ENCODE results near the gene EXO1. TPM values are rescaled to one million over a fixed set of nuclear protein-coding genes. Genes with fewer than 3 reads are reported as not detected.
"Not testable (repeated sequence)": the region's sequence is repeated elsewhere in the genome, so short reads cannot be mapped to it uniquely, and the experiment has no call there.

Gene EXO1
- total RNA-seq, 1 experiment from 2014 or later, result 18.5 TPM

DNA sequence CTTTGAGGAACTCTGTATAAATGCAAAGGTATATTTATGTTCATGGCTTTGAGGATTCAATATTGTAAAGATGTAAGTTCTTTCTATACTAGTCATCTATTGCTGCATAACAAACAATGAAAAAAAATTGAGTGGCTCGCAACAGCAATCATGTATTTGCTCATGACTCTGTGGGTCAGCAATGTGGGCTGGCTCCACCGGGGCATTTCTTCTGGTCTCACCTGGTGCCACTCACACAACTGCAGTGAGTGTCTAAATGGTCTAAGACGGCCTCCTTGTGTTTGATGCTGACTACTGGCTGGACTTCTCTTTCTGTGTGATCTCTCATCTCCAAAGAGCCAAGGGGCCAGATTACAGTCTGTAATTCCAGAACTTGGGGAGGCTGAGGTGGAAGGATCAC is 45.1 kb upstream of the EXO1 start:
- no TSS peak for BruUV-seq (replicated peaks)
- H3K4me3 Mint-ChIP-seq (ENCODE audit: unreplicated experiment), result no peak overlapping the region
- no peaks in the 10 kb centered on the region for H3K36me3 Mint-ChIP-seq (ENCODE audit: insufficient read depth, unreplicated experiment)
- CTCF ChIA-PET, result no interaction called here
- no peak overlapping the region for H3K4me3 ChIP-seq (ENCODE audit: low read depth, low read length)
- intact Hi-C loops (cut with micrococcal nuclease; ENCODE audit: unreplicated experiment), result no loop called here
- H3K4me1 ChIP-seq, result no peaks in the 10 kb centered on the region
- H3K9me3 ChIP-seq, result no peaks in the 10 kb centered on the region; the same call in 1 of the 2 replicates
- TF ChIP-seq, protein P1, sequence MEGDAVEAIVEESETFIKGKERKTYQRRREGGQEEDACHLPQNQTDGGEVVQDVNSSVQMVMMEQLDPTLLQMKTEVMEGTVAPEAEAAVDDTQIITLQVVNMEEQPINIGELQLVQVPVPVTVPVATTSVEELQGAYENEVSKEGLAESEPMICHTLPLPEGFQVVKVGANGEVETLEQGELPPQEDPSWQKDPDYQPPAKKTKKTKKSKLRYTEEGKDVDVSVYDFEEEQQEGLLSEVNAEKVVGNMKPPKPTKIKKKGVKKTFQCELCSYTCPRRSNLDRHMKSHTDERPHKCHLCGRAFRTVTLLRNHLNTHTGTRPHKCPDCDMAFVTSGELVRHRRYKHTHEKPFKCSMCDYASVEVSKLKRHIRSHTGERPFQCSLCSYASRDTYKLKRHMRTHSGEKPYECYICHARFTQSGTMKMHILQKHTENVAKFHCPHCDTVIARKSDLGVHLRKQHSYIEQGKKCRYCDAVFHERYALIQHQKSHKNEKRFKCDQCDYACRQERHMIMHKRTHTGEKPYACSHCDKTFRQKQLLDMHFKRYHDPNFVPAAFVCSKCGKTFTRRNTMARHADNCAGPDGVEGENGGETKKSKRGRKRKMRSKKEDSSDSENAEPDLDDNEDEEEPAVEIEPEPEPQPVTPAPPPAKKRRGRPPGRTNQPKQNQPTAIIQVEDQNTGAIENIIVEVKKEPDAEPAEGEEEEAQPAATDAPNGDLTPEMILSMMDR (IDR thresholded peaks at IDR 0.05; ENCODE audit: insufficient read depth in 1 of 2, low read depth in 1 of 2, low read length in 1 of 2, severe bottlenecking in 1 of 2, unreplicated experiment in 1 of 2), result no peak
- H3K27me3 Mint-ChIP-seq (ENCODE audit: insufficient read depth, unreplicated experiment), result peaks cover 3% of the 10 kb centered on the region
- POLR2A ChIA-PET, result no interaction called here
- H3K27me3 ChIP-seq (replicated peaks; ENCODE audit: control insufficient read depth, insufficient read depth, low read length), result no peaks in the 10 kb centered on the region
- H3K4me1 Mint-ChIP-seq (ENCODE audit: low read depth, unreplicated experiment), result no peaks in the 10 kb centered on the region
- H3K27ac Mint-ChIP-seq (ENCODE audit: unreplicated experiment), result no peak overlapping the region
- H3K9me3 Mint-ChIP-seq (ENCODE audit: unreplicated experiment), result no peaks in the 10 kb centered on the region
- DNase-seq, result peak in 1 of 2 experiments; percentile 1
- no peaks in the 10 kb centered on the region for H3K36me3 ChIP-seq (ENCODE audit: control insufficient read depth, insufficient read depth, low read length)

DNA sequence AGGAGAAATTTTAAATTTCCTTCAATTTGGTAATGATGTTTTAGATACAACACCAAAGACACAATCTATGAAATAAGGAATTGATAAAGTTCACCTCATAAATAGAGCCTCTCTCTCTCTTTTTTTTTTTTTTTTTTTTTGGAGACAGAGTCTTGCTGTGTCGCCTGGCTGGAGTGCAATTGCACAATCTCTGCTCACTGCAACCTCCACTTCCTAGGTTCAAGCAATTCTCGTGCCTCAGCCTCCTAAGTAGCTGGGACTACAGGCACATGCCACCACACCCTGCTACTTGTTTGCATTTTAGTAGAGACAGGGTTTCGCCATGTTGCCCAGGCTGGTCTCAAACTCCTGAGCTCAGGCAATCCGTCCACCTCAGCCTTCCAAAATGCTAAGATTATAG is 43.3 kb upstream of the EXO1 start:
- H3K9me3 Mint-ChIP-seq (ENCODE audit: unreplicated experiment); H3K27me3 ChIP-seq (replicated peaks; ENCODE audit: control insufficient read depth, insufficient read depth, low read length); DNase-seq; POLR2A ChIA-PET; H3K4me3 Mint-ChIP-seq (ENCODE audit: unreplicated experiment); H3K4me1 Mint-ChIP-seq (ENCODE audit: low read depth, unreplicated experiment); H3K4me3 ChIP-seq (ENCODE audit: low read depth, low read length); H3K27ac Mint-ChIP-seq (ENCODE audit: unreplicated experiment); H3K4me1 ChIP-seq; intact Hi-C loops (cut with micrococcal nuclease; ENCODE audit: unreplicated experiment); H3K36me3 ChIP-seq (ENCODE audit: control insufficient read depth, insufficient read depth, low read length); CTCF ChIA-PET; H3K36me3 Mint-ChIP-seq (ENCODE audit: insufficient read depth, unreplicated experiment); H3K27me3 Mint-ChIP-seq (ENCODE audit: insufficient read depth, unreplicated experiment); H3K9me3 ChIP-seq; BruUV-seq (replicated peaks): not testable (repeated sequence)

DNA sequence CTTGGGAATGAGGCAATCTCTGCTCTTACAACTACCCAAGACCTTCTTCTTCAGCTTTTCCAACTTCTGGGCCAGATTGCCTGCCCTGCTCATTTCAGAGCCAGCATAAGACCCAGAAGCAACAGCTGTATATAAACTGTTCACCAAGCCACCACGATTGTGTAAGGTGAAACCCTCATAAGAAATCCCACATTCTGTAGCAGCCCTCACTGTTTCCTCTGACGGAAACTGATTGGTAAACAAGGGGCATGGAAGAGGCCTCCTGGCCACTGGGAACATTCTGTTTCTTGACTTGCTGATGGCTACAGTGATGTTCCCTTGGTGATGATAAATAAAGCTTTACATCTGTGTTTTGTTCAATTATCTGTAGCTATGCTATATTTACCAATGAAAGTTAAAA is 39.7 kb upstream of the EXO1 start:
- H3K27me3 ChIP-seq (replicated peaks; ENCODE audit: control insufficient read depth, insufficient read depth, low read length), result no peaks in the 10 kb centered on the region
- H3K36me3 Mint-ChIP-seq (ENCODE audit: insufficient read depth, unreplicated experiment), result no peaks in the 10 kb centered on the region
- H3K9me3 Mint-ChIP-seq (ENCODE audit: unreplicated experiment), result no peaks in the 10 kb centered on the region
- H3K27ac Mint-ChIP-seq (ENCODE audit: unreplicated experiment), result no peak overlapping the region
- DNase-seq, result no peak
- ChIA-PET POLR2A (no interaction called here), CTCF (no interaction called here)
- BruUV-seq (replicated peaks), result no TSS peak
- intact Hi-C loops (cut with micrococcal nuclease; ENCODE audit: unreplicated experiment), result no loop called here
- H3K27me3 Mint-ChIP-seq (ENCODE audit: insufficient read depth, unreplicated experiment), result peaks cover 3% of the 10 kb centered on the region
- H3K4me3 ChIP-seq (ENCODE audit: low read depth, low read length), result no peak overlapping the region
- H3K4me3 Mint-ChIP-seq (ENCODE audit: unreplicated experiment), result no peak overlapping the region
- no peaks in the 10 kb centered on the region for H3K36me3 ChIP-seq (ENCODE audit: control insufficient read depth, insufficient read depth, low read length)
- no peaks in the 10 kb centered on the region for H3K4me1 Mint-ChIP-seq (ENCODE audit: low read depth, unreplicated experiment)
- no peaks in the 10 kb centered on the region for H3K4me1 ChIP-seq
- H3K9me3 ChIP-seq, result no peaks in the 10 kb centered on the region
- TF ChIP-seq, protein P1 (IDR thresholded peaks at IDR 0.05; ENCODE audit: insufficient read depth in 1 of 2, low read depth in 1 of 2, low read length in 1 of 2, severe bottlenecking in 1 of 2, unreplicated experiment in 1 of 2), result no peak

DNA sequence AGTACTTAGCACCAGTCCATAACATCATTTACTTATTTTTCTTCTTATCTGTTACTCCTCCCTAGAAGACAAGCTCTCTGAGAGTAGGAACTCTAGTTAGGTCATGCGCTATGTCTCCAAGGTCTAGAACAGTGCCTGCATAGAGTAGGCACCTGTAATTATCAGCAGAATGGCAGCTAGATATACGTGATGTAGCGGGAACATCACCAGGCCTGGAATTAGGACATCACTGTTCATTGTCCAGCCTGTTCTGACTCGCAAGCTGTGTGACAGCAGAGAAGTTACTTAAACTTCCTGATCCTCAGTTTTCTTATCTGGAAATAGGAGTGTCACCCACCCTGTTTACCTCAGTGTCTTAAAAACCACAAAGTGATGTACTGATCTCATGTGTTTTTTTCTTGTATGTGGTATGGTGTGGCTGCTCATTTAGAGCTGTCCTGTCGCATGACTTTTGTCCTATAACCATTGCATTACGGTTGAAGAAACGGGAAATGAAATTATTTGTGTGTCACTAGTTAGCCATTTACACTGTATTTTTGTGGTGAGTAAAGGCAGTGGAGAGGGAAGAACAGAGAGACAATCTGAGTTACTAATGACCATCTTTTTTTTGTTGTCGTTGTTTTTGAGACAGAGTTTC is 37.1 kb upstream of the EXO1 start:
- H3K27ac Mint-ChIP-seq (ENCODE audit: unreplicated experiment), result no peak overlapping the region
- H3K9me3 Mint-ChIP-seq (ENCODE audit: unreplicated experiment), result no peaks in the 10 kb centered on the region
- no peaks in the 10 kb centered on the region for H3K4me1 Mint-ChIP-seq (ENCODE audit: low read depth, unreplicated experiment)
- Histone ChIP-seq H3K27me3 (replicated peaks; ENCODE audit: control insufficient read depth, insufficient read depth, low read length) (no peaks in the 10 kb centered on the region), H3K9me3 (no peaks in the 10 kb centered on the region), H3K36me3 (ENCODE audit: control insufficient read depth, insufficient read depth, low read length) (no peaks in the 10 kb centered on the region), H3K4me1 (no peaks in the 10 kb centered on the region), H3K4me3 (ENCODE audit: low read depth, low read length) (no peak overlapping the region)
- H3K27me3 Mint-ChIP-seq (ENCODE audit: insufficient read depth, unreplicated experiment), result peaks cover 3% of the 10 kb centered on the region
- H3K36me3 Mint-ChIP-seq (ENCODE audit: insufficient read depth, unreplicated experiment), result no peaks in the 10 kb centered on the region
- intact Hi-C loops (cut with micrococcal nuclease; ENCODE audit: unreplicated experiment), result no loop called here
- ChIA-PET CTCF (no interaction called here), POLR2A (no interaction called here)
- H3K4me3 Mint-ChIP-seq (ENCODE audit: unreplicated experiment), result no peak overlapping the region
- no peak for DNase-seq
- no TSS peak for BruUV-seq (replicated peaks)
- TF ChIP-seq, protein P1 (IDR thresholded peaks at IDR 0.05; ENCODE audit: insufficient read depth in 1 of 2, low read depth in 1 of 2, low read length in 1 of 2, severe bottlenecking in 1 of 2, unreplicated experiment in 1 of 2), result no peak
